HEK293 (cell line): ENCODE measurements around the gene LITAFD.
"Not testable (repeated sequence)": the region's sequence is repeated elsewhere in the genome, so short reads cannot be mapped to it uniquely, and the experiment has no call there.

Source experiments
- CTCF ChIA-PET: fragments of 350-600 bp; formaldehyde crosslinking; extraction: SDS; loops from one replicate; lab custom pipeline; 2021; ENCODE audit warnings: antibody characterized with exemption; lab: Yijun Ruan, JAX
- POLR2A ChIA-PET: fragments of 300-600 bp; formaldehyde crosslinking; extraction: SDS; loops from one replicate; lab custom pipeline; 2020; ENCODE audit warnings: antibody characterized with exemption, inconsistent platforms; lab: Yijun Ruan, JAX
- H3K27ac ChIP-seq: fragments of 200-500 bp; sonication (Bioruptor generic); 2 replicates; pipeline ENCODE4 v1.5.1; 2014; ENCODE audit warnings: low read depth, low read length, control low read depth, inconsistent platforms; ENCODE audit errors: extremely low read depth
- H3K36me3 ChIP-seq, 2 experiments: fragments of 200-500 bp in 1 of 2; sonication (Bioruptor generic) in 1 of 2; 1 replicate in 1 of 2; 2 replicates in 1 of 2; pipeline ENCODE4 v1.5.1; 2014 to 2017; ENCODE audit warnings: inconsistent platforms in 2 of 2, low read length in 2 of 2; ENCODE audit not compliant: control insufficient read depth in 2 of 2, insufficient read depth in 1 of 2
- H3K4me1 ChIP-seq: fragments of 200-500 bp; sonication (Bioruptor generic); 2 replicates; pipeline ENCODE4 v1.5.1; 2014; ENCODE audit warnings: mild to moderate bottlenecking, low read length, inconsistent platforms; ENCODE audit not compliant: control insufficient read depth, insufficient read depth
- H3K4me3 ChIP-seq: 2 replicates; pipeline ENCODE4 v1.5.1; 2011; ENCODE audit warnings: low read depth, mild to moderate bottlenecking, control low read depth, low read length, moderate library complexity
- H3K9me3 ChIP-seq: fragments of 200-500 bp; sonication (Bioruptor generic); 2 replicates; pipeline ENCODE4 v1.5.1; 2014; ENCODE audit warnings: low read depth, low read length, inconsistent platforms; ENCODE audit not compliant: control insufficient read depth, insufficient read depth
- GLIS2 ChIP-seq: fragments of 450-650 bp; formaldehyde crosslinking; IDR thresholded peaks from 2 replicates; pipeline ENCODE4 v1.5.1; 2016; ENCODE audit warnings: missing biosample characterization, missing genetic modification characterization
- HOXC10 ChIP-seq: sonication (generic); formaldehyde crosslinking; IDR thresholded peaks from 2 replicates; pipeline ENCODE4 v1.8.1; 2023; ENCODE audit warnings: mild to moderate bottlenecking, missing genetic modification reagents
- IKZF3 ChIP-seq: fragments of 450-650 bp; IDR thresholded peaks from 2 replicates; pipeline ENCODE4 v1.5.0; 2018; ENCODE audit warnings: missing biosample characterization, mild to moderate bottlenecking, missing genetic modification characterization, moderate library complexity
- OVOL3 ChIP-seq: fragments of 450-650 bp; formaldehyde crosslinking; IDR thresholded peaks from 2 replicates; pipeline ENCODE4 v1.5.1; 2016; ENCODE audit warnings: missing biosample characterization, missing genetic modification characterization
- RBAK ChIP-seq: fragments of 450-650 bp; formaldehyde crosslinking; IDR thresholded peaks from 2 replicates; pipeline ENCODE4 v1.5.1; 2016; ENCODE audit warnings: missing biosample characterization, missing genetic modification characterization
- SP7 ChIP-seq: fragments of 450-650 bp; formaldehyde crosslinking; IDR thresholded peaks from 2 replicates; pipeline ENCODE4 v1.5.1; 2016; ENCODE audit warnings: missing biosample characterization, missing genetic modification characterization
- TCF7L2 ChIP-seq: IDR thresholded peaks from 2 replicates; pipeline ENCODE4 v1.6.1; 2011; ENCODE audit warnings: low read depth, mild to moderate bottlenecking, inconsistent platforms, low read length, moderate library complexity, borderline replicate concordance
- YY1 ChIP-seq: fragments of 450-650 bp; formaldehyde crosslinking; IDR thresholded peaks from 2 replicates; pipeline ENCODE4 v1.5.1; 2018; ENCODE audit warnings: missing biosample characterization, missing genetic modification characterization
- ZBTB20 ChIP-seq: fragments of 450-650 bp; formaldehyde crosslinking; IDR thresholded peaks from 2 replicates; pipeline ENCODE4 v1.5.1; 2016; ENCODE audit warnings: missing biosample characterization, missing genetic modification characterization
- ZNF184 ChIP-seq: fragments of 450-650 bp; IDR thresholded peaks from 2 replicates; pipeline ENCODE4 v1.5.1; 2018; ENCODE audit warnings: missing biosample characterization, mild to moderate bottlenecking, missing genetic modification characterization
- ZNF214 ChIP-seq: fragments of 450-650 bp; formaldehyde crosslinking; IDR thresholded peaks from 2 replicates; pipeline ENCODE4 v1.5.1; 2017; ENCODE audit warnings: missing biosample characterization, mild to moderate bottlenecking, missing genetic modification characterization, borderline replicate concordance
- ZNF24 ChIP-seq: fragments of 450-650 bp; formaldehyde crosslinking; IDR thresholded peaks from 2 replicates; pipeline ENCODE4 v1.5.1; 2016; ENCODE audit warnings: missing biosample characterization, missing genetic modification characterization
- ZNF292 ChIP-seq: fragments of 450-650 bp; formaldehyde crosslinking; IDR thresholded peaks from 2 replicates; pipeline ENCODE4 v1.5.1; 2016; ENCODE audit warnings: low read depth, missing biosample characterization, missing genetic modification characterization, borderline replicate concordance
- ZNF324 ChIP-seq: fragments of 450-650 bp; formaldehyde crosslinking; IDR thresholded peaks from 2 replicates; pipeline ENCODE4 v1.5.1; 2016; ENCODE audit warnings: missing biosample characterization, missing genetic modification characterization
- ZNF341 ChIP-seq: fragments of 450-650 bp; formaldehyde crosslinking; IDR thresholded peaks from 2 replicates; pipeline ENCODE4; 2016; ENCODE audit warnings: low read depth, missing biosample characterization, missing genetic modification characterization
- ZNF670 ChIP-seq: fragments of 450-650 bp; formaldehyde crosslinking; IDR thresholded peaks from 2 replicates; pipeline ENCODE4 v1.5.1; 2016; ENCODE audit warnings: missing biosample characterization, missing genetic modification characterization, low read depth
- ZNF677 ChIP-seq: fragments of 450-650 bp; IDR thresholded peaks from 2 replicates; pipeline ENCODE4 v1.5.0; 2018; ENCODE audit warnings: missing biosample characterization, mild to moderate bottlenecking, missing genetic modification characterization, moderate library complexity
- ZNF701 ChIP-seq: fragments of 450-650 bp; formaldehyde crosslinking; IDR thresholded peaks from 2 replicates; pipeline ENCODE4 v1.5.1; 2016; ENCODE audit warnings: missing biosample characterization, missing genetic modification characterization
- TF ChIP-seq, protein P1 (sequence below): fragments of 450-650 bp; IDR thresholded peaks from 2 replicates; pipeline ENCODE4 v1.5.1; 2018; ENCODE audit warnings: missing biosample characterization, mild to moderate bottlenecking, missing genetic modification characterization
- TF ChIP-seq, protein P2 (sequence below): fragments of 450-650 bp; formaldehyde crosslinking; IDR thresholded peaks from 2 replicates; pipeline ENCODE4 v1.5.1; 2017; ENCODE audit warnings: missing biosample characterization, missing genetic modification characterization
- TF ChIP-seq, protein P3 (sequence below): fragments of 450-650 bp; formaldehyde crosslinking; IDR thresholded peaks from 2 replicates; pipeline ENCODE4 v1.5.1; 2016; ENCODE audit warnings: missing biosample characterization, missing genetic modification characterization
- TF ChIP-seq, protein P4 (sequence below): fragments of 450-650 bp; IDR thresholded peaks from 2 replicates; pipeline ENCODE4 v1.5.1; 2018; ENCODE audit warnings: missing biosample characterization, missing genetic modification characterization
- TF ChIP-seq, protein P5 (sequence below): fragments of 450-650 bp; formaldehyde crosslinking; IDR thresholded peaks from 2 replicates; pipeline ENCODE4 v1.5.1; 2016; ENCODE audit warnings: missing biosample characterization, missing genetic modification characterization

LITAFD gene

DNA sequence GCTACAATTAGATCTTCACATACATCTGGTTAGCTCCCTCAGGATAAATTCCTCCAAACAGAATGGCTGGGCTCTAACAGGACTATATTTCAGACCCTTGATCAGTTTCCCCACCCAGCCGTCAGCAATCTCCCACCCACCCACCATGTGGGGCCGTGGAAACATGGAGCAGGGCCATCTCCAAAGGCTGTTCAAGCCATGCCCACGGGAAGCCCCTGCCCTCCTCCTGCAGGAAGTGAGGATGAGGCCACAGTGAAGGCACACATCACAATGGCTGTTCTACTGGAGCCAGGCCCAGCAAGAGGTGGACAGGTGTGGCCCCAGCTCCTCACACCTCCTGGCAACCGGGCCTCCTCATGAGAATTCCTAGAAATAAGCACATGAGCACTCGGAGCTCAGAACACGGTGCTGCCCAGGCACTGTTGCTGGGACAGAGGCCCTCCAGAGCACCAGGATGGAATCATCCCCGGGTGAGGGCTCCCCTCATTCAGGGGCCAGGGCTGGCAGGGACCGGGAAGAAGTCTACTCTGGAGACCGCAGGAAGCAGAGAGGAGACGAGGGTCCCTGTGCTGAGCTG is at the start of gene LITAFD:
Gene LITAFD (plus strand): TSS at position 311 of the 577 bp plus-strand sequence. CDS start 2,005 bp downstream, outside the sequence.
- CTCF ChIA-PET: interaction anchor here (0.5 to 3.4 kb wide), 4 partner anchors 10 to 1855 kb away, joined by 3 to 30 read pairs (median 6); no protein-coding TSS in a partner anchor
- H3K4me3 ChIP-seq: no peak within 1 kb of the TSS
- H3K36me3 ChIP-seq: peaks cover 0 to 1% of the 10 kb centered on the region in 2 experiments; a peak in 1 of 3 replicates
- H3K9me3 ChIP-seq: no peaks in the 10 kb centered on the region
- TF ChIP-seq ZNF701 (tag by site-specific recombination) (no peak), ZBTB20 (tag by site-specific recombination) (no peak), ZNF670 (tag by site-specific recombination) (no peak), TCF7L2 (no peak), ZNF214 (no peak), YY1 (no peak), ZNF324 (no peak), HOXC10 (CRISPR knock-in tag) (no peak), ZNF677 (tag by site-specific recombination) (no peak), ZNF24 (no peak), RBAK (tag by site-specific recombination) (no peak), GLIS2 (tag by site-specific recombination) (no peak), ZNF184 (tag by site-specific recombination) (no peak), ZNF292 (tag by site-specific recombination) (no peak), SP7 (tag by site-specific recombination) (no peak), ZNF341 (no peak)
- TF ChIP-seq, protein P1, sequence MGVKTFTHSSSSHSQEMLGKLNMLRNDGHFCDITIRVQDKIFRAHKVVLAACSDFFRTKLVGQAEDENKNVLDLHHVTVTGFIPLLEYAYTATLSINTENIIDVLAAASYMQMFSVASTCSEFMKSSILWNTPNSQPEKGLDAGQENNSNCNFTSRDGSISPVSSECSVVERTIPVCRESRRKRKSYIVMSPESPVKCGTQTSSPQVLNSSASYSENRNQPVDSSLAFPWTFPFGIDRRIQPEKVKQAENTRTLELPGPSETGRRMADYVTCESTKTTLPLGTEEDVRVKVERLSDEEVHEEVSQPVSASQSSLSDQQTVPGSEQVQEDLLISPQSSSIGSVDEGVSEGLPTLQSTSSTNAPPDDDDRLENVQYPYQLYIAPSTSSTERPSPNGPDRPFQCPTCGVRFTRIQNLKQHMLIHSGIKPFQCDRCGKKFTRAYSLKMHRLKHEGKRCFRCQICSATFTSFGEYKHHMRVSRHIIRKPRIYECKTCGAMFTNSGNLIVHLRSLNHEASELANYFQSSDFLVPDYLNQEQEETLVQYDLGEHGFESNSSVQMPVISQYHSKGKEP: no peak
- TF ChIP-seq, protein P2, sequence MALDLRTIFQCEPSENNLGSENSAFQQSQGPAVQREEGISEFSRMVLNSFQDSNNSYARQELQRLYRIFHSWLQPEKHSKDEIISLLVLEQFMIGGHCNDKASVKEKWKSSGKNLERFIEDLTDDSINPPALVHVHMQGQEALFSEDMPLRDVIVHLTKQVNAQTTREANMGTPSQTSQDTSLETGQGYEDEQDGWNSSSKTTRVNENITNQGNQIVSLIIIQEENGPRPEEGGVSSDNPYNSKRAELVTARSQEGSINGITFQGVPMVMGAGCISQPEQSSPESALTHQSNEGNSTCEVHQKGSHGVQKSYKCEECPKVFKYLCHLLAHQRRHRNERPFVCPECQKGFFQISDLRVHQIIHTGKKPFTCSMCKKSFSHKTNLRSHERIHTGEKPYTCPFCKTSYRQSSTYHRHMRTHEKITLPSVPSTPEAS (tag by site-specific recombination): no peak
- TF ChIP-seq, all 188 proteins: peak for 0
- Histone ChIP-seq H3K27ac (no peak within 1 kb of the TSS), H3K4me1 (no peaks in the 10 kb centered on the region)
- POLR2A ChIA-PET: interaction anchor here (2.4 to 2.9 kb wide), 2 partner anchors 13 kb away, joined by 17 to 18 read pairs; partner anchors contain the start of gene CARHSP1

DNA sequence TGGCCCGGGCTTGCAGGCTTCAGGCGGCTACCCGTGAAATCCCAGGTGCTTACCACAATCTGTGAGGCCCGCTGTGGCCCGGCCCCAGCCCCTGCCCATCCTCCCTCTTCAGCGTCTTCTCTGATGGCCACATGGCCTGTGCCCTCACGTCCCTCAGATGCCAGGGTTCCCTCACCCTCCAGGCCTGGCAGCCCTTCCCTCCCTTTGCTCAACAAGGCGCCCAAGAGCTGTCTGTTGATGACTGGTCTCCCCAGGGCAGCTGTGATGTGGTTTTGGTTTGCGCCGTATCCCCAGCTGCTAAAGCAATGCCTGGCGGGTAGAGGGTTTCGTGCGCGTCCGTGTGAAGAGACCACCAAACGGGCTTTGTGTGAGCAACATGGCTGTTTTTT is 49.4 kb upstream of the LITAFD start:
- POLR2A ChIA-PET: no interaction called here
- H3K4me3 ChIP-seq: no peak overlapping the region
- H3K27ac ChIP-seq: no peak overlapping the region
- H3K9me3 ChIP-seq: no peaks in the 10 kb centered on the region
- CTCF ChIA-PET: no interaction called here
- no peak for TF ChIP-seq IKZF3
- TF ChIP-seq, protein P3, sequence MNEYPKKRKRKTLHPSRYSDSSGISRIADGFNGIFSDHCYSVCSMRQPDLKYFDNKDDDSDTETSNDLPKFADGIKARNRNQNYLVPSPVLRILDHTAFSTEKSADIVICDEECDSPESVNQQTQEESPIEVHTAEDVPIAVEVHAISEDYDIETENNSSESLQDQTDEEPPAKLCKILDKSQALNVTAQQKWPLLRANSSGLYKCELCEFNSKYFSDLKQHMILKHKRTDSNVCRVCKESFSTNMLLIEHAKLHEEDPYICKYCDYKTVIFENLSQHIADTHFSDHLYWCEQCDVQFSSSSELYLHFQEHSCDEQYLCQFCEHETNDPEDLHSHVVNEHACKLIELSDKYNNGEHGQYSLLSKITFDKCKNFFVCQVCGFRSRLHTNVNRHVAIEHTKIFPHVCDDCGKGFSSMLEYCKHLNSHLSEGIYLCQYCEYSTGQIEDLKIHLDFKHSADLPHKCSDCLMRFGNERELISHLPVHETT (tag by site-specific recombination): no peak
- no peak for TF ChIP-seq ZBTB20 (tag by site-specific recombination)
- TF ChIP-seq, protein P4, sequence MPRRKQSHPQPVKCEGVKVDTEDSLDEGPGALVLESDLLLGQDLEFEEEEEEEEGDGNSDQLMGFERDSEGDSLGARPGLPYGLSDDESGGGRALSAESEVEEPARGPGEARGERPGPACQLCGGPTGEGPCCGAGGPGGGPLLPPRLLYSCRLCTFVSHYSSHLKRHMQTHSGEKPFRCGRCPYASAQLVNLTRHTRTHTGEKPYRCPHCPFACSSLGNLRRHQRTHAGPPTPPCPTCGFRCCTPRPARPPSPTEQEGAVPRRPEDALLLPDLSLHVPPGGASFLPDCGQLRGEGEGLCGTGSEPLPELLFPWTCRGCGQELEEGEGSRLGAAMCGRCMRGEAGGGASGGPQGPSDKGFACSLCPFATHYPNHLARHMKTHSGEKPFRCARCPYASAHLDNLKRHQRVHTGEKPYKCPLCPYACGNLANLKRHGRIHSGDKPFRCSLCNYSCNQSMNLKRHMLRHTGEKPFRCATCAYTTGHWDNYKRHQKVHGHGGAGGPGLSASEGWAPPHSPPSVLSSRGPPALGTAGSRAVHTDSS (tag by site-specific recombination): no peak
- TF ChIP-seq ZNF341: no peak
- TF ChIP-seq, protein P5, sequence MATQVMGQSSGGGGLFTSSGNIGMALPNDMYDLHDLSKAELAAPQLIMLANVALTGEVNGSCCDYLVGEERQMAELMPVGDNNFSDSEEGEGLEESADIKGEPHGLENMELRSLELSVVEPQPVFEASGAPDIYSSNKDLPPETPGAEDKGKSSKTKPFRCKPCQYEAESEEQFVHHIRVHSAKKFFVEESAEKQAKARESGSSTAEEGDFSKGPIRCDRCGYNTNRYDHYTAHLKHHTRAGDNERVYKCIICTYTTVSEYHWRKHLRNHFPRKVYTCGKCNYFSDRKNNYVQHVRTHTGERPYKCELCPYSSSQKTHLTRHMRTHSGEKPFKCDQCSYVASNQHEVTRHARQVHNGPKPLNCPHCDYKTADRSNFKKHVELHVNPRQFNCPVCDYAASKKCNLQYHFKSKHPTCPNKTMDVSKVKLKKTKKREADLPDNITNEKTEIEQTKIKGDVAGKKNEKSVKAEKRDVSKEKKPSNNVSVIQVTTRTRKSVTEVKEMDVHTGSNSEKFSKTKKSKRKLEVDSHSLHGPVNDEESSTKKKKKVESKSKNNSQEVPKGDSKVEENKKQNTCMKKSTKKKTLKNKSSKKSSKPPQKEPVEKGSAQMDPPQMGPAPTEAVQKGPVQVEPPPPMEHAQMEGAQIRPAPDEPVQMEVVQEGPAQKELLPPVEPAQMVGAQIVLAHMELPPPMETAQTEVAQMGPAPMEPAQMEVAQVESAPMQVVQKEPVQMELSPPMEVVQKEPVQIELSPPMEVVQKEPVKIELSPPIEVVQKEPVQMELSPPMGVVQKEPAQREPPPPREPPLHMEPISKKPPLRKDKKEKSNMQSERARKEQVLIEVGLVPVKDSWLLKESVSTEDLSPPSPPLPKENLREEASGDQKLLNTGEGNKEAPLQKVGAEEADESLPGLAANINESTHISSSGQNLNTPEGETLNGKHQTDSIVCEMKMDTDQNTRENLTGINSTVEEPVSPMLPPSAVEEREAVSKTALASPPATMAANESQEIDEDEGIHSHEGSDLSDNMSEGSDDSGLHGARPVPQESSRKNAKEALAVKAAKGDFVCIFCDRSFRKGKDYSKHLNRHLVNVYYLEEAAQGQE (tag by site-specific recombination): no peak
- TF ChIP-seq OVOL3 (tag by site-specific recombination): no peak
- H3K36me3 ChIP-seq: peaks cover 0 to 39% of the 10 kb centered on the region in 2 experiments; a peak in 2 of 3 replicates
- no peaks in the 10 kb centered on the region for H3K4me1 ChIP-seq

DNA sequence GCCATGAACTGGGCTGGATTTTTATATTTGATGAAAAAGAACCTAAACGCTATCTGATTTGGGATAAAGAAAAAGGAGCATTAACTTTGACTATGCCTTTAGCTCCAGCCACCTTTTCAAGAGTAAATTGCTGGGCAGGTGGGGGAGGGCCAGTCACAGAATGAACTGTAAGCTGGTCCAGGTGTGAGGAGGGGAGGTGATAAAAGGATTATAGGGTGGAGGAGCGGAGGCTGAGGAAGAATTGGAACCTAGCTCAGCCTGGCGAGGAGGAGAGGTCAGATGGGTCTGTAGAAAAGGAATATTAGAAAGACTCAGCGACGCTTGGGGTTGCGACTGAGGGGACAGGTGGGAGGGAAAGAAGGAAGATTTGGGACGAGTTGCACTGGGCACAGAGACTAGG is 45.4 kb upstream of the LITAFD start:
- CTCF ChIA-PET: interaction anchor here (0.7 kb wide), 2 partner anchors 67 to 184 kb away, joined by 3 read pairs; no protein-coding TSS in a partner anchor
- POLR2A ChIA-PET, H3K27ac ChIP-seq, H3K9me3 ChIP-seq, H3K4me3 ChIP-seq, H3K4me1 ChIP-seq: not testable (repeated sequence)
- H3K36me3 ChIP-seq: peaks cover 0 to 10% of the 10 kb centered on the region in 2 experiments; a peak in 1 of 3 replicates
